ENCODE data around the gene SHISA9.

GRCh38 chr16:13038591-13038990, 137.2 kb downstream of the SHISA9 start:
- TF ChIP-seq POLR2A (IDR thresholded peaks at IDR 0.05; ENCODE audit: low read depth): no peak
- TF ChIP-seq POLR2AphosphoS5 (IDR thresholded peaks at IDR 0.05): no peak
- TF ChIP-seq, protein P1, sequence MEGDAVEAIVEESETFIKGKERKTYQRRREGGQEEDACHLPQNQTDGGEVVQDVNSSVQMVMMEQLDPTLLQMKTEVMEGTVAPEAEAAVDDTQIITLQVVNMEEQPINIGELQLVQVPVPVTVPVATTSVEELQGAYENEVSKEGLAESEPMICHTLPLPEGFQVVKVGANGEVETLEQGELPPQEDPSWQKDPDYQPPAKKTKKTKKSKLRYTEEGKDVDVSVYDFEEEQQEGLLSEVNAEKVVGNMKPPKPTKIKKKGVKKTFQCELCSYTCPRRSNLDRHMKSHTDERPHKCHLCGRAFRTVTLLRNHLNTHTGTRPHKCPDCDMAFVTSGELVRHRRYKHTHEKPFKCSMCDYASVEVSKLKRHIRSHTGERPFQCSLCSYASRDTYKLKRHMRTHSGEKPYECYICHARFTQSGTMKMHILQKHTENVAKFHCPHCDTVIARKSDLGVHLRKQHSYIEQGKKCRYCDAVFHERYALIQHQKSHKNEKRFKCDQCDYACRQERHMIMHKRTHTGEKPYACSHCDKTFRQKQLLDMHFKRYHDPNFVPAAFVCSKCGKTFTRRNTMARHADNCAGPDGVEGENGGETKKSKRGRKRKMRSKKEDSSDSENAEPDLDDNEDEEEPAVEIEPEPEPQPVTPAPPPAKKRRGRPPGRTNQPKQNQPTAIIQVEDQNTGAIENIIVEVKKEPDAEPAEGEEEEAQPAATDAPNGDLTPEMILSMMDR (IDR thresholded peaks at IDR 0.05): no peak
- no peak for TF ChIP-seq EP300 (IDR thresholded peaks at IDR 0.05)

All from esophagus muscularis mucosa (tissue), 4 donors.